Subcutaneous abdominal adipose tissue (tissue), 5 donors: ENCODE results near the gene TFG.

Experiments used
- H3K27ac ChIP-seq: one replicate; pipeline ENCODE4 v1.7.0; 2013; ENCODE audit warnings: low read depth, mild to moderate bottlenecking, inconsistent platforms, low read length, moderate library complexity
- H3K27me3 ChIP-seq, 5 donors: one replicate each; pipeline ENCODE4 v1.7.0; 2013; ENCODE audit warnings: low read length in 5 of 5, inconsistent platforms in 1 of 5; ENCODE audit not compliant: control insufficient read depth in 5 of 5, insufficient read depth in 4 of 5
- H3K36me3 ChIP-seq, 5 donors: one replicate each; pipeline ENCODE4 v1.7.0; 2013; ENCODE audit warnings: low read length in 5 of 5; ENCODE audit not compliant: control insufficient read depth in 5 of 5, insufficient read depth in 5 of 5
- H3K4me1 ChIP-seq, 5 donors: one replicate each; pipeline ENCODE4 v1.7.0; 2013; ENCODE audit warnings: low read length in 5 of 5, mild to moderate bottlenecking in 3 of 5, moderate library complexity in 1 of 5; ENCODE audit not compliant: control insufficient read depth in 5 of 5, insufficient read depth in 5 of 5
- H3K4me3 ChIP-seq, 5 donors: one replicate each; pipeline ENCODE4 v1.7.0; 2013; ENCODE audit warnings: low read length in 5 of 5, low read depth in 1 of 5
- H3K9ac ChIP-seq, 5 donors: one replicate each; pipeline ENCODE4 v1.7.0; 2013; ENCODE audit warnings: low read length in 5 of 5, mild to moderate bottlenecking in 4 of 5, moderate library complexity in 3 of 5
- H3K9me3 ChIP-seq, 5 donors: one replicate each; pipeline ENCODE4 v1.7.0; 2013; ENCODE audit warnings: low read length in 5 of 5; ENCODE audit not compliant: control insufficient read depth in 5 of 5
- donor health status: healthy.
- donor health status: healthy.
- donor health status: healthy.
- donor health status: healthy.
- donor health status: healthy.

TFG gene

GRCh38 chr3:100779480-100779879 lies 70.2 kb downstream of the TFG start:
- no peak overlapping the region for H3K4me3 ChIP-seq
- no peaks in the 10 kb centered on the region for H3K27me3 ChIP-seq
- H3K9me3 ChIP-seq, result no peaks in the 10 kb centered on the region
- H3K4me1 ChIP-seq, result peaks cover 0 to 3% (median 0%) of the 10 kb centered on the region in 5 donors
- no peak overlapping the region for H3K27ac ChIP-seq
- H3K9ac ChIP-seq, result no peak overlapping the region
- peaks cover 3 to 16% (median 6%) of the 10 kb centered on the region in 5 donors for H3K36me3 ChIP-seq

GRCh38 chr3:100780071-100780622 lies 70.9 kb downstream of the TFG start:
- peaks cover 3 to 16% (median 6%) of the 10 kb centered on the region in 5 donors for H3K36me3 ChIP-seq
- H3K4me3 ChIP-seq, result no peak overlapping the region
- H3K9ac ChIP-seq, result no peak overlapping the region
- H3K4me1 ChIP-seq, result peaks cover 0 to 3% (median 0%) of the 10 kb centered on the region in 5 donors
- no peaks in the 10 kb centered on the region for H3K9me3 ChIP-seq
- H3K27ac ChIP-seq, result no peak overlapping the region
- H3K27me3 ChIP-seq, result no peaks in the 10 kb centered on the region

- peaks cover 3 to 13% (median 6%) of the 10 kb centered on the region in 5 donors for H3K36me3 ChIP-seq
Measured at GRCh38 chr3:100781301-100781700, 72.0 kb downstream of the TFG start.

GRCh38 chr3:100782348-100782747 lies 73.1 kb downstream of the TFG start:
- H3K27ac ChIP-seq, result no peak overlapping the region
- no peak overlapping the region for H3K4me3 ChIP-seq
- peaks cover 0 to 6% (median 5%) of the 10 kb centered on the region in 5 donors for H3K9me3 ChIP-seq
- H3K27me3 ChIP-seq, result no peaks in the 10 kb centered on the region
- H3K9ac ChIP-seq, result no peak overlapping the region
- H3K4me1 ChIP-seq, result peaks cover 0 to 3% (median 0%) of the 10 kb centered on the region in 5 donors
- H3K36me3 ChIP-seq, result peaks cover 0 to 8% (median 6%) of the 10 kb centered on the region in 5 donors

More at GRCh38 chr3:100781301-100781700, 72.0 kb downstream of the TFG start:
- Histone ChIP-seq H3K9ac (no peak overlapping the region), H3K27me3 (no peaks in the 10 kb centered on the region), H3K27ac (no peak overlapping the region), H3K4me1 (peaks cover 0 to 3% (median 0%) of the 10 kb centered on the region in 5 donors), H3K9me3 (peaks cover 0 to 6% (median 5%) of the 10 kb centered on the region in 5 donors), H3K4me3 (no peak overlapping the region)

- Histone ChIP-seq H3K36me3 (peaks cover 0 to 4% (median 2%) of the 10 kb centered on the region in 5 donors), H3K9ac (no peak overlapping the region), H3K4me3 (no peak overlapping the region), H3K4me1 (peaks cover 0 to 3% (median 0%) of the 10 kb centered on the region in 5 donors), H3K9me3 (peaks cover 0 to 6% (median 5%) of the 10 kb centered on the region in 5 donors), H3K27ac (no peak overlapping the region), H3K27me3 (no peaks in the 10 kb centered on the region)
Measured at GRCh38 chr3:100782906-100783305, 73.6 kb downstream of the TFG start.

- H3K4me1 ChIP-seq, result peaks cover 0 to 3% (median 0%) of the 10 kb centered on the region in 5 donors
- H3K27ac ChIP-seq, result no peak overlapping the region
- H3K36me3 ChIP-seq, result peaks cover 0 to 2% (median 0%) of the 10 kb centered on the region in 5 donors
- no peaks in the 10 kb centered on the region for H3K27me3 ChIP-seq
- peaks cover 0 to 6% (median 5%) of the 10 kb centered on the region in 5 donors for H3K9me3 ChIP-seq
- no peak overlapping the region for H3K4me3 ChIP-seq
- H3K9ac ChIP-seq, result no peak overlapping the region
Measured at GRCh38 chr3:100783619-100784018, 74.3 kb downstream of the TFG start.

- no peaks in the 10 kb centered on the region for H3K36me3 ChIP-seq
- H3K27me3 ChIP-seq, result no peaks in the 10 kb centered on the region
- no peak overlapping the region for H3K9ac ChIP-seq
- H3K4me3 ChIP-seq, result no peak overlapping the region
- peaks cover 0 to 6% (median 5%) of the 10 kb centered on the region in 5 donors for H3K9me3 ChIP-seq
- H3K27ac ChIP-seq, result no peak overlapping the region
- H3K4me1 ChIP-seq, result no peaks in the 10 kb centered on the region
Measured at GRCh38 chr3:100789579-100789978, 80.3 kb downstream of the TFG start.

GRCh38 chr3:100796556-100796955 lies 87.3 kb downstream of the TFG start:
- no peaks in the 10 kb centered on the region for H3K9me3 ChIP-seq
- no peaks in the 10 kb centered on the region for H3K36me3 ChIP-seq
- H3K4me3 ChIP-seq, result no peak overlapping the region
- no peaks in the 10 kb centered on the region for H3K27me3 ChIP-seq
- H3K4me1 ChIP-seq, result peaks cover 0 to 3% (median 0%) of the 10 kb centered on the region in 5 donors
- no peak overlapping the region for H3K9ac ChIP-seq
- H3K27ac ChIP-seq, result no peak overlapping the region

- Histone ChIP-seq H3K4me3 (no peak overlapping the region), H3K36me3 (no peaks in the 10 kb centered on the region), H3K9me3 (no peaks in the 10 kb centered on the region), H3K9ac (no peak overlapping the region), H3K4me1 (peaks cover 0 to 3% (median 0%) of the 10 kb centered on the region in 5 donors), H3K27ac (no peak overlapping the region), H3K27me3 (no peaks in the 10 kb centered on the region)
Measured at GRCh38 chr3:100798012-100798411, 88.7 kb downstream of the TFG start.
